ENCODE results near the gene DUSP8.
"Not testable (repeated sequence)": the region's sequence is repeated elsewhere in the genome, so short reads cannot be mapped to it uniquely, and the experiment has no call there.

The DUSP8 gene

GRCh38 chr11:1572197-1573076 lies at the start of gene DUSP8:
Gene DUSP8 (minus strand): TSS chr11:1572271. CDS start chr11:1565826, 6,445 bp downstream.
- peak in 1 of 2 experiments; percentile 28 for DNase-seq

DNA sequence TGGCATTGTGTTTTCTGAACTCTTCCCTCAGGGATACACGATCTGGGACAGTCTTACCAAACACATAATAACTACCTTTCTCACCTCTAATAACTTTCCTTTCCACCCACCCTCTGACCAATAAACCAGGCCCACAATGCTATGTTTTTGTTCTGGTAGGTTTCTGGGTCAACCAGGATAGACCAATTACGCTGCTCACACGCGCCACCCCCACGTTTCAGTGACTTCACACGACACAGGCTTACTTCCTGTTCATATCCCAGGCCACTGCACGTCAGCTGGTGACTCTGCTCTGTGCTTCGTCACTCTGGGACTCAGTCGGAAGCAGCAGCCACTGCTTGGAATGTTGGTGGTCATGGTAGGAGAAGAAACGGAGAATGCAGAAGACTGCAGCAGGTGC lies 47.4 kb upstream of the DUSP8 start:
- no peak for DNase-seq

DNA sequence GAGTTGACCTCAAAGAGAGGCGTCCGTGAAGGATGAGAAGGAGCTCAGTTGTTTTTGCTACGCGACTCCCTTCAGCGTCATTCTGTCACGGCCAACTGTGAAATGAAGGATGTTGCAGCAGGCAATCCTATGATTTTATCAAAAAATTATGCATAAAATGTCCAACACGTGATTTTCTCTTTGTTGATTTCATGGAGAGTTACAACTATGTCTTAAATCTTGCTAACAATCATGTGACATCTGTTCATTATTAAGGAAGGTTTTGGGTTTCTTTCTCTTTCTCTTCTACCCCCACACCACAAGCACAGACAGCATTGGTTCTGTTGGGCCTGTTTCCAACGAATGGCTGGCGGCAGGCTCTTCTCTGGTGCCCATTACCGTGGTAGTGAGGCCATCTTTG lies 46.2 kb upstream of the DUSP8 start:
- DNase-seq: no peak

DNA sequence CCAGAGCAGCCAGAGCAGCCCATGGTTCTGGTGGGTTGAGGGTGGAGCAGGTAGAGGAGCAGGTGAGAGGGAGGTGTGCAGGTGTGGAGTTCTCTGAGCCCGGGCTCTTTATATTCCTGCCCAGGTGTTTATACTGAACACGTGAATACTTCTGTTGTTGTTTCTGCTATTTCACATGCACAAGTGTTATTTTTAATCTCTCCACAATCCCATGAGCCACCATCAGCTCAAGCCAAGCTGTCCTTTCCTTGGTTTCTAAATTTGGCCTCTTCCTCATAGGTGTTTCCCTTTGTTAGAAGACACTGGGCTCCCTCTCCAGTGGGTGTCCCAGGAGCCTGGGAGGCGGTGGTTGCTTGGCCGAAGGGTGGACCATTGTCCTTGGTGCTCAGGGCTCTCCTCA lies 36.3 kb upstream of the DUSP8 start, which contains the start of gene KRTAP5-3:
KRTAP5-3 (minus strand) TSS at position 101 of the 400 bp plus-strand sequence; CDS start at position 23, 78 bp downstream.
- DNase-seq: no peak

DNA sequence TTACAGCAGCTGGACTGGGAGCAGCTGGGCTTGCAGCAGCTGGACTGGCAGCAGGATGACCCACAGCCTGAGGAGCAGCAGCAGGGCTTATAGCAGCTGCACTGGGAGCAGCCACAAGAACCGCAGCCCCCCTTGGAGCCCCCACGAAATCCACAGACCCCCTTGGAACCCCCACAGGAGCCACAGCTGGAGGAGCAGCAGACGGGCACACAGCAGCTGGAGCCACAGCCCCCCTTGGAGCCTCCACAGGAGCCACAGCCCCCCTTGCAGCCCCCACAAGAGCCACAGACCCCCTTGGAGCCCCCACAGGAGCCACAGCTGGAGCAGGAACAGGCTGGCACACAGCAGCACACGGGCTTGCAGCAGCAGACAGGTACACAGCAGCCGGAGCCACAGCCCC lies 35.8 kb upstream of the DUSP8 start:
- DNase-seq: not testable (repeated sequence)

GRCh38 chr11:1607156-1607845 lies 35.2 kb upstream of the DUSP8 start:
- DNase-seq: not testable (repeated sequence)

GRCh38 chr11:1605923-1606322 lies 33.9 kb upstream of the DUSP8 start:
- not testable (repeated sequence) for DNase-seq

DNA sequence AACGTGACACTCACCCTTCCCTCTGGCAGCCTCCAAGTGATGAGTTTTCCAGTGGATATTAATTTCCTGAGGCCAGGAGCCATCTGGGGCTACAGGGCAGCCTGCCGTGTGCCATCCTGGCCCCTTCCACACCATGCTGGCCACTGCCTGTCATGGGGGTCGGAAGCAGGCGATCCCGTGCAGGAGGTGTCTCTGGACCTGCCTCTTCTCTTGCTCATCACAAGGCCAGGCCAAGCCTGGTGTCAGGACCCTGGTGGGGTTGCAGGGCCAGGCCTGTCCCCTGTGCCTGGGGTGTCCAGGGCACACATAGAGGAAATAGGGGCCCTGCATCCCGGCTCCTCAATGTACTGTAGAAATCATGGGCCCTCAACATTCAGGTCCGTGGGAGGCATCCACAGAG lies 32.6 kb upstream of the DUSP8 start:
- DNase-seq: no peak

DNA sequence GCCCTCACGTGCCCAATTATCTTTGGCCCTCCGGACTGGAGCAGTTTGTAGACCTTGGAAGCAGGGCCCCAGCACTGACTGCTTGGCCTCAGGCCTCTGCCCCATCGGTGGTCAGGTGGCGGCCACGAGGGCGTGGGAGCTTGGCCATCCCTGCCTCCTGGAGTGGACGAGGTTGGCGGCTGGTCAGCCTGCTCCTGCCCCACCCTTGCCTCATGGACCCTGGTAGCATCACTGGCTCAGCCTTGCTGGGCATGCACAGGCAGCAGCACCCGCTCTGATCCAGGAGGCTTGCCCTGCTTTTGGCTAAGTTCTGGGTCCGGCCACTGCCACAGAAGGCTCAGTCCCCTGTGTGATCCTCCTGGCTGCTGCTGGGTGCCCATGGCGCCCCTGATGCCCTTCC lies 32.1 kb upstream of the DUSP8 start:
- no peak for DNase-seq

DNA sequence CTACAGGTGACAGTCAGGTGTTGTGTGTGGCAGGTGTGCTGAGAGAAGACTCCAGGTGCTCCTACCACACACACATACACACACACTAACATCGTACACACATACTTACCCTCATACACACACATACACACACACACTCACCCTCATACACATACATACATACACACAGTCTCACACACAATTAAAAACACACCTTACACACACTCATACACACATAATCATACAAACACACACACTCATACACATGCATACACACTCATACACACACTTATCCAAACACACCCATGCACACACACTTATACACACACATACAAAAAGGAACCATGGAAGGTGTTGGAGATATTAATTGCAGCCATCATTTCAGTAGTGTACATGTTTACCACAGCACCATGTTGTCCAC lies 31.6 kb upstream of the DUSP8 start:
- DNase-seq: no peak

DNA sequence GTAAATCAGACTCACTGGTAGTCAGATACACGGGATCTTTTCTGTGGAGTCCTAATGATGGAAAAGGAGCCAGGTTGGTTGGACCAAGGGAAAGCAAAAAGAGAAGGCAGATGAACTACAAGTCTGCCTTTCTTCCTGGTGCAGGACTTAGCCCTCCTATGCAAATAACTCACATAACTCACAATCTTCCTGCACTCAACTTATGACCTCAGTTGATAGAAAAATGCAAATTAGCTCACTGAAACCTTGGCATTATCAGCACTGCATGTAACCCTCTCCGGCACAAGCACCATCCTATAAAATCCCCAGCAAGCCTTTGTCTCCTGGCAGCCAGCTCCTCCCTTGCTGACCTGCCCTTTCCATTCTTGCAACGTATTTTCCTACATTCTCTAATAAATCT lies 29.6 kb upstream of the DUSP8 start:
- DNase-seq: not testable (repeated sequence)

- DNase-seq: no peak
These were observed 28.6 kb upstream of the DUSP8 start for GRCh38 chr11:1600626-1601025.

DNA sequence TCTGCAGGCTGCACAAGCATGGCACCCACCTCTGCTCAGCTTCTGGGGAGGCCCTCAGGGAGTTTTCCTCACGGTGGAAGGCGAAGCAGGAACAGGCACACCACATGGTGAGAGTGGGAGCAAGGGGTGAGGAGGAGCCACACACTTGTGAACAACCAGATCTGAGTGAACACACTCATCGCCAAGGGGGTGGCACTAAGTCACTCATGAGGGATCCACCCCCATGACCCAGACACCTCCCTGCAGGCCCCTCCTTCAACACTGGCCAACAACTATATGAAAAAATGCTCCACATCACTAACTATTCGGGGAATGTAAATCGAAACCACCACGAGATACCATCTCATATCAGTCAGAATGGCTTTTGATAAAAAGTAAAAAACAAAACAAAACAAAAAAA lies 26.7 kb upstream of the DUSP8 start:
- DNase-seq: no peak

DNA sequence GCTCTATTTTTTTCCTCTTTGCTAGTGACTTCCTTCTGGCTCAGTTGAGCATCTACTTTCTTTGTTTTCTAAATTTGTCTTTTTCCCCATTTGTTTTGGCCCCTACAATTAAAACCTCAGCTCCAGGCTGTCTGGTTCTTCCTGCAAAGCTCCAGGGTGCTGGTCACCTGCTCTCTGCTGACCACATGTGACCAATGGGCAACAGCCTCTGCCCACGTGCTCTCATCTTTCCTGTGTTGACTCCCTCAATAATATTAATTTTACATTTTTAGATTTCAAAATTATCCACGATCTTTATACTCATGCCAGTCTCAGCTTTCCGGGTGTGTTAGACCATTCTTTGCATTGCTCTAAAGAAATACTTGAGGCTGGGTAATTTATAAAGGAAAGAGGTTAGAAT lies 26.3 kb upstream of the DUSP8 start:
- DNase-seq: not testable (repeated sequence)

DNA sequence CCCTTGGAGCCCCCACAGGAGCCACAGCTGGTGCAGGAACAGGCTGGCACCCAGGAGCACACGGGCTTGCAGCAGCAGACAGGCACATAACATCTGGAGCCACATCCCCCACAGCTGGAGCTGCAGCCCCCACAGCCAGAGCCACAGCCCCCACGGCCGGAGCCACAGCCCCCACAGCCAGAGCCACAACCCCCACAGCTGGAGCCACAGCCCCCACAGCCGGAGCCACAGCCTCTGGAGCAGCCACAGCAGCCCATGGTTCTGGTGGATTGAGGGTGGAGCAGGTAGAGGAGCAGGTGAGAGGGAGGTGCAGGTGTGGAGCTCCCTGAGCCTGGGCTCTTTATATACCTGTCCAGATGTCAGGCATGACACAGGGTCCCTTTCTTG lies 25.9 kb upstream of the DUSP8 start, which contains the start of gene KRTAP5-2:
KRTAP5-2 (minus strand) TSS at position 301 of the 387 bp plus-strand sequence; CDS start at position 257, 44 bp downstream.
- DNase-seq: no peak

DNA sequence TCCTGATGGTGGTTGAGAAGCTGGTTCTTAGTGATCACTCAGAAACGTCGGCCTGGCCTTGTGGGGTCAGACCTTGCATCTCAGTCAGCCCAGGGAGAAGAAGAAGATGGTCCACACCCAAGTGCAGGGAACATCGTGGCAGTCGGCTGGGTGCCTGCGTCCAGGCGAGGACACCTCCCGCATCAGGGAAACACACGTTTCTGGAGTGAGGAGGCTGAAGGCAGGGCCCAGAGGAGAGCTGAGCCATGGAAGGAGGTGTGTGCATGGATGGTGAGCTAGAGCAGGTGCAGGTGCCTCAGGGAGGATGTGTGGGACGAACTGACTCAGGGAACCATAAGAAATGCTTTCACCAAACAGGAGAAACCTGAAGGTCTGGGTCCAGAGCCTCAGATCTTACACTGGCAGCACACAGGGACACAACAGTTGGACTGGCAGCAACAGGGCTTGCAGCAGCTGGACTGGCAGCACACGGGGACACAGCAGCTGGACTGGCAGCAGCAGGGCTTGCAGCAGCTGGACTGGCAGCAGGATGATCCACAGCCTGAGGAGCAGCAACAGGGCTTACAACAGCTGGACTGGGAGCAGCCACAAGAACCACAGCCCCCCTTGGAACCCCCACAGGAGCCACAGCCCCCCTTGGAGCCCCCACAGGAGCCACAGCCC lies 25.4 kb upstream of the DUSP8 start:
- DNase-seq: no peak

DNA sequence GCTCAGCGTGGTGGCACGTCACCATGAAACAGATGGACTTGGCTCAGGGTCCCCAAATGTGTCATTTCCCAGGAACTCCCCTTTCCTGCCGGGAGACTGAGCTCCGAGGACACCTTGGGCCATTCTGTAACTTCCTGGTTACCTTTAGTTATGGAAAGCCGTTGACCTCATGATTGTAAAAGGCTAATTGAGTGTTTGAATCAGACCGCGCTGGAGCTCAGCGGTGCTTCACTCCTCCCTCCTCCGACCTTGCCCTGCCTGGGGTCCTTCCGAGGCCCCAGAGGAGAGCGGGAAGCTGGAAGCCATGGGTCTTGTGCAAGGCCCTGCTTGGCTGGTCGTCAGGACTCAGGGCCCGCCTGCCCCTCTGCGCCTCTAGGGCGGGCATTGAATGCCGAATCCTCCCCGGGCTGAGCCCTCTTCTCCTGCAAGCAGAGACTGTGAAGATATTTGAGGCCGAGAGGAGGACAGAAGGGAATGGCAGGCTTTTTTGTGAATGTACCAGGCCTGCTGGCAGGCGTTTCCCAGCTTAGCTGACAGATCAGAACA lies 24.6 kb upstream of the DUSP8 start:
- DNase-seq: not testable (repeated sequence)

DNA sequence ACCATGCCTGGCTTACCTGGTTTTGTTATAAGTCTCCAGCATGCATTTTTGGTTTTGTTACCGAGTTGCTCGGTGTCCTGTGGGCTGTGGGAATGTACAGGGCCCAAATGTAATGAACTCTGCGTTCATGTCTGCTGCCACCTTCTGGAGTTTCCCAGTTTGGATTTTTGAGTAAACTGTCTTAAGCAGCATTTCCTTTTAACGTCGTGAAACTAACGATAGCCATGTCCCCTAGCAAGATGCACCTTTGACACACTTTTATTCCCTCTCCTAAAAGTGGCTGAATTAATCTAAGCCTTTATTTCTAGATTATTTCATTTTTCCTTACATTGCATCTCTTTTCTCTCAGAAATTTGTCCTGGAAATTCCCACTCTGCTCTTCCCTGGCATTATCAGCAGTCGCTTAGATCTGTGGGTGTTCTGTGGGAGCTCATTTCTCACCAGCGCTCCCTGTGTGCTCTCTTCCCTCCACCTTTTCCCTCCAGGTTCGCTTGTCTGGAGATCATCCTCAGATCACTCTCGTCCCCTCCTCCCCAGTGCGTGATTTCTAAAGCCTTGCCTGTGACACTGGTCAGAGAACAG lies 24.0 kb upstream of the DUSP8 start:
- not testable (repeated sequence) for DNase-seq

GRCh38 chr11:1592628-1593027 lies 20.6 kb upstream of the DUSP8 start:
- DNase-seq: no peak

DNA sequence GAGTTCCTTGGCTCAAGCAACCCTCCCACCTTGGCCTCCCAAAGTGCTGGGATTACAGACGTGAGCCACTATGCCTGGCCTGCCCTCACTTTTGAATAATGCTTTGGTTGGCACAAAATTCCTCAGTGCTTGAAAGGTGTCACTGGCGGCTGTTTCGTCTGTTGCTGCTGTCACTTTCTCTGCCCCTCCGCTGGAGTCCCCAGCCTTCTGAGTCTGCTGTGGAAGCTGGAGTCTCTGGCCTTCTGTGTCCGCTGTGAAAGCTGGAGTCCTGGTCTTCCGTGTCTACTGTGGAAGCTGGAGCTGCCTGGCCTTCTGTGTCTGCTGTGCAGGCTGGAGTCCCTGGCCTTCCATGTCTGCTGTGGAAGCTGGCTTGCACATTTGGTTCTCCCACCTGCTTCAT lies 17.9 kb upstream of the DUSP8 start:
- DNase-seq: no peak

DNA sequence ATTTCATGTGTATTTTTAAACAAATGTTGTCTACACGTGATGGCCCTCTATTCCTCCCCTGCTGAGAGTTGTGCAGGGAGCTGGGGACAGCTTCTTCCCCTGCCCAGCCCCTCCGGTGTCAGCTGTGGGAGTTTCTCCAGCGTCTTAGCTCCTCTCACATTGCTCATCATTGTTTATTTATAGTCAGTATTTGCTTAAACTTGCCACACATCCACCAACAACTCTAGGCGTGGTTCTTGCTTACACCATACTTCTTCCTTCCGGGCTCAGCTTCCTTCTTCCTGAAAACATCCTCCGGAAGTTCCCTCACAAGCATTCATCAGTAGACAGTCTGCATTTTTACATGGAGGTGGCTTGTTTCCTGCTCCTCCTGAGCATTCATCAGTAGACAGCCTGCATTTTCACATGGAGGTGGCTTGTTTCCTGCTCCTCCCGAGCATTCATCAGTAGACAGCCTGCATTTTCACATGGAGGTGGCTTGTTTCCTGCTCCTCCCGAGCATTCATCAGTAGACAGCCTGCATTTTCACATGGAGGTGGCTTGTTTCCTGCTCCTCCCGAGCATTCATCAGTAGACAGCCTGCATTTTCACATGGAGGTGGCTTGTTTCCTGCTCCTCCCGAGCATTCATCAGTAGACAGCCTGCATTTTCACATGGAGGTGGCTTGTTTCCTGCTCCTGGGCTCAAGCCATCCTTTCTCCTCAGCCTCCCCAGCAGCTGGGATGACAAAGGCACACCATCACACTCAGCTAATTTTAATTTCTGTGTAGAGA lies 17.3 kb upstream of the DUSP8 start:
- peak; percentile 6 to 16 for DNase-seq

DNA sequence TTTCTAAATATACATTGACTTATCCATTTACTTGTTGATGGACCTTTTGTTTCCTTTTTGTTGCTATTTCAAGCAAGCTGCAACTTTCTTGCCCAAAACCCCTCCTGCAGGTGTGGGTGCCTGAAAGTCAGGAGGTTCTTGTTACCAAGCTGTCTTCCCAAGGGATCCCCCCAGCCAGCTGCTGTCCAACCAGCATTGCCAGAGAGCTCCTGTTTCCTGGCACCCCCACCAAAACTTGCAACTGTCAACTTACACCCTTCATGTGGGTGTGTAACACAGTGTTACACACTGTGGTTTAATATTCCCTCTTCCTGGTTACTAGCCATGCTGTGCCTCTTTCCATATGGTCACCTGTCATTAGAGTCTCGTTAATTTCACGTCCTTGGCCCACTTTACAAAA lies 14.6 kb upstream of the DUSP8 start:
- DNase-seq: no peak

Data from AML-193 (cell line).